ENCODE results near the gene ASPDH.

ASPDH gene

GRCh38 chr19:50517704-50518075 is 4.0 kb upstream of the ASPDH start:
- TF ChIP-seq FOXP2 (optimal IDR thresholded peaks at IDR 0.05; ENCODE audit: borderline replicate concordance, extremely low read depth, extremely low read length, insufficient read depth) (no peak), REST (IDR thresholded peaks at IDR 0.05; ENCODE audit: insufficient read depth in 1 of 2, low read depth in 2 of 2, low read length in 2 of 2) (no peak), SIN3A (IDR thresholded peaks at IDR 0.05; ENCODE audit: borderline replicate concordance, insufficient read depth, low read length) (no peak), POLR2AphosphoS5 (IDR thresholded peaks at IDR 0.05; ENCODE audit: low read depth, low read length) (no peak), TAF1 (IDR thresholded peaks at IDR 0.05; ENCODE audit: borderline replicate concordance, insufficient read depth, low read length) (no peak)

GRCh38 chr19:50516964-50517703 is 3.4 kb upstream of the ASPDH start:
- TF ChIP-seq POLR2AphosphoS5 (IDR thresholded peaks at IDR 0.05; ENCODE audit: low read depth, low read length) (no peak), REST (IDR thresholded peaks at IDR 0.05; ENCODE audit: insufficient read depth in 1 of 2, low read depth in 2 of 2, low read length in 2 of 2) (no peak), FOXP2 (optimal IDR thresholded peaks at IDR 0.05; ENCODE audit: borderline replicate concordance, extremely low read depth, extremely low read length, insufficient read depth) (no peak), SIN3A (IDR thresholded peaks at IDR 0.05; ENCODE audit: borderline replicate concordance, insufficient read depth, low read length) (no peak)

GRCh38 chr19:50516456-50516855 is 2.7 kb upstream of the ASPDH start:
- TF ChIP-seq TAF1 (IDR thresholded peaks at IDR 0.05; ENCODE audit: borderline replicate concordance, insufficient read depth, low read length) (no peak), FOXP2 (optimal IDR thresholded peaks at IDR 0.05; ENCODE audit: borderline replicate concordance, extremely low read depth, extremely low read length, insufficient read depth) (no peak), SIN3A (IDR thresholded peaks at IDR 0.05; ENCODE audit: borderline replicate concordance, insufficient read depth, low read length) (no peak), POLR2AphosphoS5 (IDR thresholded peaks at IDR 0.05; ENCODE audit: low read depth, low read length) (no peak), REST (IDR thresholded peaks at IDR 0.05; ENCODE audit: insufficient read depth in 1 of 2, low read depth in 2 of 2, low read length in 2 of 2) (no peak)

- no peak for TF ChIP-seq TAF1 (IDR thresholded peaks at IDR 0.05; ENCODE audit: borderline replicate concordance, insufficient read depth, low read length)
- no peak for TF ChIP-seq SIN3A (IDR thresholded peaks at IDR 0.05; ENCODE audit: borderline replicate concordance, insufficient read depth, low read length)
- TF ChIP-seq REST (IDR thresholded peaks at IDR 0.05; ENCODE audit: insufficient read depth in 1 of 2, low read depth in 2 of 2, low read length in 2 of 2) = no peak
- no peak for TF ChIP-seq POLR2AphosphoS5 (IDR thresholded peaks at IDR 0.05; ENCODE audit: low read depth, low read length)
- TF ChIP-seq FOXP2 (optimal IDR thresholded peaks at IDR 0.05; ENCODE audit: borderline replicate concordance, extremely low read depth, extremely low read length, insufficient read depth) = no peak
These were observed 1.5 kb upstream of the ASPDH start for GRCh38 chr19:50515168-50515561.
